ENCODE results near the gene ABCG1. TPM values are rescaled to one million over a fixed set of nuclear protein-coding genes. Genes with fewer than 3 reads are reported as not detected.

Gene ABCG1
- total and polyA plus RNA-seq, 4 donors: 1.6 to 9.7 (median 5.3) TPM

DNA sequence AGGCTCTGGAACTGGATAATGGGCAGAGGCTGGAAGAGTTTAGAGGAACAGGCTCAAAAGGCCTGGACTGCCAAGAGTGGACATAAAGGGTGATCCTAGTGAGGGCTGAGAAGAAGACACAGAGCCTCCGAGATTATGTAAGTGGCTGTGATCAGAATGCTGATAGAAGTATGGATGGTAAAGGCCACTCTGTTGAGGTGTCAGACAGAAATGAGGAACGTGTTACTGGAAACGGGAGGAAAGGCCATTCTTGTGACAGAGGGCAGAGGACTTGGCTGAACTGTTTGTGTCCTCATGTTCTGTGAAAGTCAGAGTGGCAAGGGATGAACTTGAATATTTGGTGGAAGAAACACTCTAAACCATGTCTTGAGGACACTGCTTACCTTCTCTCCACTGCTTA lies 6.7 kb upstream of the ABCG1 start:
- no peak for DNase-seq (ENCODE audit: low spot score)
- Histone ChIP-seq H3K36me3 (ENCODE audit: control insufficient read depth in 4 of 4, insufficient read depth in 3 of 4, low read depth in 1 of 4, low read length in 3 of 4) (no peaks in the 10 kb centered on the region), H3K9ac (ENCODE audit: low read depth in 1 of 2, low read length in 2 of 2) (no peak overlapping the region), H3K27me3 (ENCODE audit: control insufficient read depth in 4 of 4, insufficient read depth in 4 of 4, low read length in 3 of 4) (peaks cover 0 to 2% (median 0%) of the 10 kb centered on the region in 4 donors), H3K4me1 (ENCODE audit: control insufficient read depth in 4 of 4, insufficient read depth in 4 of 4, low read length in 3 of 4) (no peaks in the 10 kb centered on the region), H3K4me3 (ENCODE audit: low read depth in 1 of 3, low read length in 3 of 3) (no peak overlapping the region), H3K27ac (ENCODE audit: low read depth in 1 of 2, low read length in 2 of 2) (no peak overlapping the region), H3K9me3 (ENCODE audit: control insufficient read depth in 4 of 4, low read length in 3 of 4) (no peaks in the 10 kb centered on the region)
- TF ChIP-seq HNF4A (conservative IDR thresholded peaks at IDR 0.05) (no peak), FOXA2 (IDR thresholded peaks at IDR 0.05) (no peak), JUND (IDR thresholded peaks at IDR 0.05) (no peak), TAF1 (conservative IDR thresholded peaks at IDR 0.05) (no peak), HNF4G (IDR thresholded peaks at IDR 0.05) (no peak)
- TF ChIP-seq, protein P1, sequence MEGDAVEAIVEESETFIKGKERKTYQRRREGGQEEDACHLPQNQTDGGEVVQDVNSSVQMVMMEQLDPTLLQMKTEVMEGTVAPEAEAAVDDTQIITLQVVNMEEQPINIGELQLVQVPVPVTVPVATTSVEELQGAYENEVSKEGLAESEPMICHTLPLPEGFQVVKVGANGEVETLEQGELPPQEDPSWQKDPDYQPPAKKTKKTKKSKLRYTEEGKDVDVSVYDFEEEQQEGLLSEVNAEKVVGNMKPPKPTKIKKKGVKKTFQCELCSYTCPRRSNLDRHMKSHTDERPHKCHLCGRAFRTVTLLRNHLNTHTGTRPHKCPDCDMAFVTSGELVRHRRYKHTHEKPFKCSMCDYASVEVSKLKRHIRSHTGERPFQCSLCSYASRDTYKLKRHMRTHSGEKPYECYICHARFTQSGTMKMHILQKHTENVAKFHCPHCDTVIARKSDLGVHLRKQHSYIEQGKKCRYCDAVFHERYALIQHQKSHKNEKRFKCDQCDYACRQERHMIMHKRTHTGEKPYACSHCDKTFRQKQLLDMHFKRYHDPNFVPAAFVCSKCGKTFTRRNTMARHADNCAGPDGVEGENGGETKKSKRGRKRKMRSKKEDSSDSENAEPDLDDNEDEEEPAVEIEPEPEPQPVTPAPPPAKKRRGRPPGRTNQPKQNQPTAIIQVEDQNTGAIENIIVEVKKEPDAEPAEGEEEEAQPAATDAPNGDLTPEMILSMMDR (IDR thresholded peaks at IDR 0.05; ENCODE audit: low read depth, low read length, missing input control): no peak
- 82% methylated on average over 3 of the region's 3 CpGs for WGBS

DNA sequence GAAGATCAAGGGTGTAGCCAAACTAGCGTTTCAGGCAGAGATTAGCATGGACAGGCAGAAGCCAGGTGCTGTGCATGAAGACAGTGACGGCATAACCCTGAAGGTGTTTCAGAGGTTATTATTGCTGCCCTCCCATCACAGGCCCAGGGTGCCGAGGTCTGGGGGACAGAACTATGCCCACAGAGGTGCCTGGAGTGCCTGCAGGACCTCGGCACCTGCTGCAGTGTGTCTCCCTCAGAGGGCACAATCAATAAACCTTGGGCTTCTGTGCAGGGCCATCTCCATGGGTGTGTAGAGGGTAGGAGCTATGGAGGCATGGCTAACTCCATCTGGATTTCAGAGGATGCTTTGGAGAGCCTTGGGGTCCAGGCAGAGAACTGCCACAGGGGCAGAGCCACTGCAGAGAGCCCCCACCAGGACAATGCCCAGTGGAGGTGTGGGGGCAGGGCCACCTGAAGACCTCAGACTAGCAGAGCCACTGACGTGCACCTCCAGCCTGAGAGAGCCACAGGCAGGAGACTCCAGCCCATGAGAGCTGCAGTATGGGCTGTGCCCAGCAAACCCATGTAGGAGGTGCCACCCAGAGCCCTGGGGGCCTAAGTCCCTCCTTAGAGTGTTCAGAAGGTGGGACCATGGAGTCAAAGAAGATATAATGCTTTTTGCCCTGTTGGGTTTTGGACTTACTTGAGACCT lies 5.7 kb upstream of the ABCG1 start:
- peaks cover 0 to 2% (median 0%) of the 10 kb centered on the region in 4 donors for H3K27me3 ChIP-seq (ENCODE audit: control insufficient read depth in 4 of 4, insufficient read depth in 4 of 4, low read length in 3 of 4)
- no peak overlapping the region for H3K4me3 ChIP-seq (ENCODE audit: low read depth in 1 of 3, low read length in 3 of 3)
- H3K27ac ChIP-seq (ENCODE audit: low read depth in 1 of 2, low read length in 2 of 2): no peak overlapping the region
- no peaks in the 10 kb centered on the region for H3K4me1 ChIP-seq (ENCODE audit: control insufficient read depth in 4 of 4, insufficient read depth in 4 of 4, low read length in 3 of 4)
- no peak for DNase-seq (ENCODE audit: low spot score)
- no peaks in the 10 kb centered on the region for H3K9me3 ChIP-seq (ENCODE audit: control insufficient read depth in 4 of 4, low read length in 3 of 4)
- H3K36me3 ChIP-seq (ENCODE audit: control insufficient read depth in 4 of 4, insufficient read depth in 3 of 4, low read depth in 1 of 4, low read length in 3 of 4): no peaks in the 10 kb centered on the region
- WGBS: 94% methylated on average over 5 of the region's 5 CpGs
- no peak overlapping the region for H3K9ac ChIP-seq (ENCODE audit: low read depth in 1 of 2, low read length in 2 of 2)
- no peak for TF ChIP-seq HNF4A (conservative IDR thresholded peaks at IDR 0.05)
- no peak for TF ChIP-seq GABPA (IDR thresholded peaks at IDR 0.05 in 1 of 2, conservative IDR thresholded peaks at IDR 0.05 in 1 of 2)
- no peak for TF ChIP-seq FOXA1 (IDR thresholded peaks at IDR 0.05)
- no peak for TF ChIP-seq NR2F2 (IDR thresholded peaks at IDR 0.05)
- TF ChIP-seq, protein P1 (IDR thresholded peaks at IDR 0.05; ENCODE audit: low read depth, low read length, missing input control): no peak
- no peak for TF ChIP-seq TAF1 (conservative IDR thresholded peaks at IDR 0.05)
- no peak for TF ChIP-seq JUND (IDR thresholded peaks at IDR 0.05)
- TF ChIP-seq, protein P2, sequence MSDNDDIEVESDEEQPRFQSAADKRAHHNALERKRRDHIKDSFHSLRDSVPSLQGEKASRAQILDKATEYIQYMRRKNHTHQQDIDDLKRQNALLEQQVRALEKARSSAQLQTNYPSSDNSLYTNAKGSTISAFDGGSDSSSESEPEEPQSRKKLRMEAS (IDR thresholded peaks at IDR 0.05): no peak
- no peak for TF ChIP-seq EGR1 (IDR thresholded peaks at IDR 0.05; ENCODE audit: low read depth in 2 of 2)
- TF ChIP-seq RXRA (IDR thresholded peaks at IDR 0.05): no peak

DNA sequence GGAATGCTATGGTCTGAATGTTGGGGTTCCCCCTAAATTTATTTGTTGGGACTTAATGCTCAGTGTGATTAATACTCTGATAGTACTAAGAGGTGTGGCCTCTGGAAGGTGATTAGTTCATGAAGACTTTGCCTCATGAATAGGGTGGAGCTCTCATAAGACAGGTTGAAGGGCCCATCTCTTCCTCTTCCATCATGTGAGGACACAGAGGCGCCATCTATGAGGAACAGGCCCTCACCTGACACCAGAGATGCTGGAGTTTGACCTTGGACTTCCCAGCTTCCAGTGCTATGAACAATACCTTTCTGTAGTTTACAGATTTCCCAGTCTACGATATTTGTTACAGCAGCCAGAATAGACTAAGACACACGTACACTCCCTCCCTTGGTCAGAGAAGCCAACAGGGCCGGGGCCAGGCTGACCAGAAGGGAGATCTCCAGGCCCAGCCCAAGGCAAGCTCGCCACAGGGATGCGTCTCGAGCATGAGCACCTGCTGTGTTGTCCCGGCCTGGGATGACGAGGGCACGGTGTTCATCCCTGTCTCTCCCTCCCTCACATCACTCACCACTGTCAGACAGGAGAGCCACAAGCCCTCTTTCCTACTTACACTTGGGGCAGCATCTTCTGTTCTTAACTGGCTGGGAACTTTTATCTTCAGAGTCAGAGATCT lies 4.7 kb upstream of the ABCG1 start:
- peaks cover 0 to 4% (median 2%) of the 10 kb centered on the region in 4 donors for H3K4me1 ChIP-seq (ENCODE audit: control insufficient read depth in 4 of 4, insufficient read depth in 4 of 4, low read length in 3 of 4)
- 97% methylated on average over 10 of the region's 10 CpGs for WGBS
- H3K27me3 ChIP-seq (ENCODE audit: control insufficient read depth in 4 of 4, insufficient read depth in 4 of 4, low read length in 3 of 4): no peaks in the 10 kb centered on the region
- H3K27ac ChIP-seq (ENCODE audit: low read depth in 1 of 2, low read length in 2 of 2): no peak overlapping the region
- H3K4me3 ChIP-seq (ENCODE audit: low read depth in 1 of 3, low read length in 3 of 3): no peak overlapping the region
- no peaks in the 10 kb centered on the region for H3K36me3 ChIP-seq (ENCODE audit: control insufficient read depth in 4 of 4, insufficient read depth in 3 of 4, low read depth in 1 of 4, low read length in 3 of 4)
- no peak overlapping the region for H3K9ac ChIP-seq (ENCODE audit: low read depth in 1 of 2, low read length in 2 of 2)
- H3K9me3 ChIP-seq (ENCODE audit: control insufficient read depth in 4 of 4, low read length in 3 of 4): no peaks in the 10 kb centered on the region
- DNase-seq (ENCODE audit: low spot score): no peak
- TF ChIP-seq TAF1 (conservative IDR thresholded peaks at IDR 0.05): no peak
- no peak for TF ChIP-seq EGR1 (IDR thresholded peaks at IDR 0.05; ENCODE audit: low read depth in 2 of 2)
- TF ChIP-seq, protein P2 (IDR thresholded peaks at IDR 0.05): no peak
- TF ChIP-seq, protein P3, sequence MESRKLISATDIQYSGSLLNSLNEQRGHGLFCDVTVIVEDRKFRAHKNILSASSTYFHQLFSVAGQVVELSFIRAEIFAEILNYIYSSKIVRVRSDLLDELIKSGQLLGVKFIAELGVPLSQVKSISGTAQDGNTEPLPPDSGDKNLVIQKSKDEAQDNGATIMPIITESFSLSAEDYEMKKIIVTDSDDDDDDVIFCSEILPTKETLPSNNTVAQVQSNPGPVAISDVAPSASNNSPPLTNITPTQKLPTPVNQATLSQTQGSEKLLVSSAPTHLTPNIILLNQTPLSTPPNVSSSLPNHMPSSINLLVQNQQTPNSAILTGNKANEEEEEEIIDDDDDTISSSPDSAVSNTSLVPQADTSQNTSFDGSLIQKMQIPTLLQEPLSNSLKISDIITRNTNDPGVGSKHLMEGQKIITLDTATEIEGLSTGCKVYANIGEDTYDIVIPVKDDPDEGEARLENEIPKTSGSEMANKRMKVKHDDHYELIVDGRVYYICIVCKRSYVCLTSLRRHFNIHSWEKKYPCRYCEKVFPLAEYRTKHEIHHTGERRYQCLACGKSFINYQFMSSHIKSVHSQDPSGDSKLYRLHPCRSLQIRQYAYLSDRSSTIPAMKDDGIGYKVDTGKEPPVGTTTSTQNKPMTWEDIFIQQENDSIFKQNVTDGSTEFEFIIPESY (IDR thresholded peaks at IDR 0.05): no peak
- TF ChIP-seq NR2F2 (IDR thresholded peaks at IDR 0.05): no peak
- TF ChIP-seq HNF4A (conservative IDR thresholded peaks at IDR 0.05): no peak
- TF ChIP-seq RXRA (IDR thresholded peaks at IDR 0.05): no peak
- TF ChIP-seq GABPA (IDR thresholded peaks at IDR 0.05 in 1 of 2, conservative IDR thresholded peaks at IDR 0.05 in 1 of 2): no peak
- TF ChIP-seq FOXA2 (IDR thresholded peaks at IDR 0.05): no peak
- TF ChIP-seq, protein P4, sequence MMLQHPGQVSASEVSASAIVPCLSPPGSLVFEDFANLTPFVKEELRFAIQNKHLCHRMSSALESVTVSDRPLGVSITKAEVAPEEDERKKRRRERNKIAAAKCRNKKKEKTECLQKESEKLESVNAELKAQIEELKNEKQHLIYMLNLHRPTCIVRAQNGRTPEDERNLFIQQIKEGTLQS (IDR thresholded peaks at IDR 0.05): no peak

Data from liver (tissue), 9 donors.